ENCODE results near the gene SSH2. TPM values are rescaled to one million over a fixed set of nuclear protein-coding genes. Genes with fewer than 3 reads are reported as not detected.

Gene SSH2
- total RNA-seq, 2 donors from 2014 or later: 28.1 to 28.2 TPM

DNA sequence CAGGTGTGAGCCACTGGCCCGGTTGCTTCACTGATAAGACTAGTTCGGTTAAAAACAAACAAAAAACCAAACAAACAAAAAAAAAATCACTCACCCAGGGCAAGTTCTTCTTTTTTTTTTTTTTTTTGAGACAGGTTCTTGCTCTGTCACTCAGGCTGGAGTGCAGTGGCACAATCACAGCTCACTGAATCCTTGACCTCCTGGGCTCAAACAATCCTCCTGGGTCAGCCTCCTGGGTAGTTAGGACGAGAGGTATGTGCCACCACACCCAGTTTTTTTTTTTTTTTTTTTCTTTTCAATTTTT, 187.9 kb downstream of the SSH2 start:
- Histone ChIP-seq H3K36me3 (no peaks in the 10 kb centered on the region), H3K4me1 (no peaks in the 10 kb centered on the region), H3K4me3 (no peak overlapping the region), H3K9me3 (no peaks in the 10 kb centered on the region), H3K9ac (ENCODE audit: low read depth in 2 of 2, low read length in 2 of 2) (no peak overlapping the region), H3K27me3 (no peaks in the 10 kb centered on the region), H3K27ac (no peak overlapping the region)
- no peak for DNase-seq
- intact Hi-C loops (cut with DNase I): no loop called here
- TF ChIP-seq, protein P1, sequence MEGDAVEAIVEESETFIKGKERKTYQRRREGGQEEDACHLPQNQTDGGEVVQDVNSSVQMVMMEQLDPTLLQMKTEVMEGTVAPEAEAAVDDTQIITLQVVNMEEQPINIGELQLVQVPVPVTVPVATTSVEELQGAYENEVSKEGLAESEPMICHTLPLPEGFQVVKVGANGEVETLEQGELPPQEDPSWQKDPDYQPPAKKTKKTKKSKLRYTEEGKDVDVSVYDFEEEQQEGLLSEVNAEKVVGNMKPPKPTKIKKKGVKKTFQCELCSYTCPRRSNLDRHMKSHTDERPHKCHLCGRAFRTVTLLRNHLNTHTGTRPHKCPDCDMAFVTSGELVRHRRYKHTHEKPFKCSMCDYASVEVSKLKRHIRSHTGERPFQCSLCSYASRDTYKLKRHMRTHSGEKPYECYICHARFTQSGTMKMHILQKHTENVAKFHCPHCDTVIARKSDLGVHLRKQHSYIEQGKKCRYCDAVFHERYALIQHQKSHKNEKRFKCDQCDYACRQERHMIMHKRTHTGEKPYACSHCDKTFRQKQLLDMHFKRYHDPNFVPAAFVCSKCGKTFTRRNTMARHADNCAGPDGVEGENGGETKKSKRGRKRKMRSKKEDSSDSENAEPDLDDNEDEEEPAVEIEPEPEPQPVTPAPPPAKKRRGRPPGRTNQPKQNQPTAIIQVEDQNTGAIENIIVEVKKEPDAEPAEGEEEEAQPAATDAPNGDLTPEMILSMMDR (IDR thresholded peaks at IDR 0.05): no peak

DNA sequence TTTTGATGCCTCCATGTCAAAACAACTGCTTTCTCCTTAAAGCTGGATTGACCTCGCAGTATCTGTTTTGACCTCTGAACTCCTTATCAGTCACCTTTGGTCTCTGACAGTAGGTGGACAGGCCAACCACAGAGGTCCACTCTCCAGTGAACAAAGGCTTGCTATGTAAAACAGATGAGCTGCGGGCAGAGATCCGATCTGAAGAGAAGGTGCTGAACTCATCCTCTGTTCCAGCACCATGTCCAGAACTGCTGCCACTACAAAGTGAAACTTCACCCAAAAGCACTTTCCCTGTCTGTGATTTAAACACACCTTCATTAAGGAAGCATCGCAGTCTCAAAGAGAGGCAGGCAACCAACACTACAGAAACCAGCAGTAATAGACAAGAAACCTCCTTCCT, 190.0 kb downstream of the SSH2 start:
- Histone ChIP-seq H3K9ac (ENCODE audit: low read depth in 2 of 2, low read length in 2 of 2) (no peak overlapping the region), H3K4me1 (no peaks in the 10 kb centered on the region), H3K27me3 (no peaks in the 10 kb centered on the region), H3K4me3 (no peak overlapping the region), H3K9me3 (no peaks in the 10 kb centered on the region), H3K36me3 (no peaks in the 10 kb centered on the region), H3K27ac (no peak overlapping the region)
- TF ChIP-seq, protein P1 (IDR thresholded peaks at IDR 0.05): no peak
- intact Hi-C loops (cut with DNase I): no loop called here
- no peak for DNase-seq

DNA sequence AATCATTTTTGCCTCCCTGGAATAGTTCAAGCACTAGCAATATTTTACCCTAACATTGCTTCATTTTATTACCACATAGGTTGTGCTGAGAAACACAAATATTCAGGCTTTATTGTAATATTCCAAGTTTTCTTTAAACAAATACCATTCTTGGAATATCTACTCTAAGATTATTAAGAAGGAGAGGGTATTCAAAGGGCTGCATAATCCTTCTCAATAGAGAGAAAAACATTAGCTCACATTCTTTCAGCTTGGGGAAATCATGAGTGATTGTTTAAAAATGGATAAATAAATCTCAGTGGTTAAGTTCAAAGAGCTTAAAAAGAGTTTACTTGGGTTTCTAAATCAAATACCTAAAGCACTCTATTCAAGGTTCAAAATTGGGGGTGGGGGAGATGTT, 195.4 kb downstream of the SSH2 start:
- H3K27me3 ChIP-seq: no peaks in the 10 kb centered on the region
- DNase-seq: no peak
- H3K9ac ChIP-seq (ENCODE audit: low read depth in 2 of 2, low read length in 2 of 2): no peak overlapping the region
- intact Hi-C loops (cut with DNase I): no loop called here
- H3K36me3 ChIP-seq: no peaks in the 10 kb centered on the region
- no peak overlapping the region for H3K27ac ChIP-seq
- H3K4me3 ChIP-seq: no peak overlapping the region
- H3K9me3 ChIP-seq: no peaks in the 10 kb centered on the region
- TF ChIP-seq, protein P1 (IDR thresholded peaks at IDR 0.05): no peak
- no peaks in the 10 kb centered on the region for H3K4me1 ChIP-seq

DNA sequence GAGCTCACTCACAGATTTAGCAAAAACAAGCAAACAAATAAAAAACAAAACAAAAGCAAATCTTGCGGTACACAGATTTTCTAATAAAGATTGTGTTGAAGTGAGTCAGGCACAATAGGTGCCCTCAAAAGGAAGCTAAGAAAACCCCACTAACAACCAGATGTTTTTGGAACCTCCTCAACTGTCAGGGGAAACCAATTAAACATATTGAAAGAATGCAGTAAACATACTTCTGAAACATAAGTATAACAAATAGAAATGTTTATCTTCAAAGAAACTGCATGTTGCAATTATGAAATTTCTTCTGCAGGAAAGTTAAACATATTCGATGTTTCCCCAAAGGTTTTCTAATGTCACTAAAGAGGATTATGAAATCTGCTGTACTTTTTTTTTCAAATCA, 196.9 kb downstream of the SSH2 start:
- H3K27ac ChIP-seq: no peak overlapping the region
- TF ChIP-seq, protein P1 (IDR thresholded peaks at IDR 0.05): no peak
- H3K9ac ChIP-seq (ENCODE audit: low read depth in 2 of 2, low read length in 2 of 2): no peak overlapping the region
- H3K36me3 ChIP-seq: no peaks in the 10 kb centered on the region
- DNase-seq: no peak
- H3K4me1 ChIP-seq: no peaks in the 10 kb centered on the region
- no peaks in the 10 kb centered on the region for H3K9me3 ChIP-seq
- H3K4me3 ChIP-seq: no peak overlapping the region
- no peaks in the 10 kb centered on the region for H3K27me3 ChIP-seq
- intact Hi-C loops (cut with DNase I): no loop called here

DNA sequence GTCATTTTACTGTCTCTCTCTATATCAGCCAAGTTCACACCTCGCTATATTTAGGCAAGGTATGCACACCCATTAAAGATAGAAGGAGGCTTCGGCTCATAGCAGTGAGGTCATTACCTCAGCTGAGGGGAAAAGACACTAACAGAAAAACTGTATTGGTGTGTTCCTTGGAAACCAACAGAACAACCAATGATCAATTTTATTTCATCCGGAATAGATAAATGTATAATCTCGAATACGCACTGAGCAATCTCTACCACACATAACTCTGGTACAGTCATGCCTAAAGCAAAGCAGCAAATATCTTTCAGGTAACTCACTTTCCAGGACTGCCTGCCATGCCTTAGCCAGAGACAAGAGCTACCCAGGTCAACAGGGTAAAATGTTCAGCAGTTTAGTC, 197.4 kb downstream of the SSH2 start:
- no peaks in the 10 kb centered on the region for H3K27me3 ChIP-seq
- H3K4me3 ChIP-seq: no peak overlapping the region
- H3K9me3 ChIP-seq: no peaks in the 10 kb centered on the region
- TF ChIP-seq, protein P1 (IDR thresholded peaks at IDR 0.05): no peak
- H3K9ac ChIP-seq (ENCODE audit: low read depth in 2 of 2, low read length in 2 of 2): no peak overlapping the region
- H3K4me1 ChIP-seq: no peaks in the 10 kb centered on the region
- DNase-seq: no peak
- H3K36me3 ChIP-seq: no peaks in the 10 kb centered on the region
- intact Hi-C loops (cut with DNase I): no loop called here
- no peak overlapping the region for H3K27ac ChIP-seq

DNA sequence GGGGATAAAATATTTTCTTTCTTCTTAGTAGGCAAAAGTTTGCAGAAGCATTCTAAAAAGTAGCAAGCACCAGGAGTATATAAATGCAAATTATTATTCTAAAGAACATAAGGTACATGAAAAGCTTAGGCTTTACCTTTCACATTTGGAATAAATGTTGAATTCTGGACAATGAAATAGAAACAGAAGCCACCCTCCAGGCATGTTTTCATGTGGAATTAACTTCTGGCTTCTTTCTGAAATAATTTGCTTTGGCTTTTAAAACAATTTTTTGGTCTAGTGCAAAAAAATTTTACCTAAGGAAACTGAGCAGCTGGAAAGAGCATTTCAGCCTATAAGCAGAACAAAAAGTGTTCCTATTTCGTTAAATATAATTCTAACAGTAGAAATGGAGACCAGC, 197.8 kb downstream of the SSH2 start:
- TF ChIP-seq, protein P1 (IDR thresholded peaks at IDR 0.05): no peak
- H3K4me3 ChIP-seq: no peak overlapping the region
- H3K36me3 ChIP-seq: no peaks in the 10 kb centered on the region
- no peak overlapping the region for H3K27ac ChIP-seq
- no peaks in the 10 kb centered on the region for H3K9me3 ChIP-seq
- no peak overlapping the region for H3K9ac ChIP-seq (ENCODE audit: low read depth in 2 of 2, low read length in 2 of 2)
- H3K27me3 ChIP-seq: no peaks in the 10 kb centered on the region
- DNase-seq: no peak
- H3K4me1 ChIP-seq: no peaks in the 10 kb centered on the region
- intact Hi-C loops (cut with DNase I): no loop called here
